Measurements from ENCODE around the gene GPR39.

The GPR39 gene

DNA sequence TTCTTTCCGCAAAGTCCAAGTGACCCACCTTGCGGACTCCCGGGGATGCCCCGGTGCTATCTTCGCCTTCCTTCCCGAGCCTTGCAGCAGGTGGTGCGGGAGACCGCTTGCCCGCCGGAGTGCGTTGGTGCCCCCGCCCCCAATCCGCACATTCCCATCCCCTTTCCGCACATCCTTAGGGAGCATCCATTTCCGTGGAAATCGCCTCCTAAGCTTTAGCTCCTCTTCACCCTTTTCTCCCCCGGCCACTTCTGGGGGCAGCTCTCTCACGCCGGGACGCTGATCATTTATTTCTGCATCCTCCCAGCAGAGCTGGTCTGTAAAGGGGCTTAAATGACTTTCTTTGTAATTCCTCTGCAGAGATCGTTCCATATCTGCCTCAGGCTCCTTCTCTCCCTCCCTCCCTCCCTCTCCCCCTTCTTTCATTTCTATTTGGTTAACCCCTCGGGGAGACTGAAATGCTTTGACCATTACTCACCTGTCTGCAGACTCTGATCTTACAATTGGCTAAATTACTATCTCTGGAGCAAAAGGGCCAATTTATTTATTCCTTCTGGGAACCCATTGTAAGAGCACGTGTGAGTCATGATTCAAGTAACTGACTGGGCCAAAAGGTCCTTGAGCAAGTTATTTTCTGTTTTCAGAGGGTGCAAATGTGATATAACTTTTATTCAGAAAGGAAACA is 254.7 kb downstream of the GPR39 start:
- DNase-seq (ENCODE audit: low read depth): peak; percentile 81

DNA sequence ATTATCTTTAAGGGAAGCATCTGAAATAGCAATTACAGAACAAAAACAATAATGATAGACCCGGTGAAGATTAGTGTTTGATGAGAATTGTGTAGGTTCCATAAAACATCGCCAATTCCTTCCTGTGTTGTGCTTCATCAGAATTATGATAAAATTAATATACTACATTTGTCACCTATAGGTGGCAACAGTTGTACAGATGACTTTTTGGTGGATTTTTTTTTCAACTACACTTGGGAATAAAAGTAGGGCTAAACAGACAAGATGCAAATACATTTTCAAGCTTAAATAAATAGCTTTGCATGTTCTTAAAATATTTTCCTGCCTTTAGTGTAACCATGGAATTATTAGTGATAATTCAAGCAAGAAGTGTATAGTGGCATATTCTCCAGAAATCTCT is 260.4 kb downstream of the GPR39 start:
- DNase-seq (ENCODE audit: low read depth): no peak

DNA sequence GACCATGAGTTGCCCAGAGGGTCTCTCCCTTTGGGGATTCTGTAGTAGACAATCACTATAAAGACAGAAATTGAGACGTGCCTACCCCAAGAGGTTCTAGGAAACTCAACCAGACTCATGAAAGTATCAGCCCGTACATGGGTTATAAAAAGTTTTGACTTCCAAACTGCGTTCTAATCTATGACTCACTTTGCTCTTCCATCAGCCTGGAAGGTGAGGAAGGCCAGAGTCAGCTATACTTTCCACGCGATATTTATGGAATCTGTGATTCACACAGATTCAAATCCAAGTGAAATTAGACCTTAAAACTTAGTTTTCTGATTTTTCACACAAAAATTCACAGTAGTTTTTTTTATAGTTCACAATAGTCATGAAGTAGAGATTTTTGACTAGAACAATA is 261.1 kb downstream of the GPR39 start:
- no peak for DNase-seq (ENCODE audit: low read depth)

DNA sequence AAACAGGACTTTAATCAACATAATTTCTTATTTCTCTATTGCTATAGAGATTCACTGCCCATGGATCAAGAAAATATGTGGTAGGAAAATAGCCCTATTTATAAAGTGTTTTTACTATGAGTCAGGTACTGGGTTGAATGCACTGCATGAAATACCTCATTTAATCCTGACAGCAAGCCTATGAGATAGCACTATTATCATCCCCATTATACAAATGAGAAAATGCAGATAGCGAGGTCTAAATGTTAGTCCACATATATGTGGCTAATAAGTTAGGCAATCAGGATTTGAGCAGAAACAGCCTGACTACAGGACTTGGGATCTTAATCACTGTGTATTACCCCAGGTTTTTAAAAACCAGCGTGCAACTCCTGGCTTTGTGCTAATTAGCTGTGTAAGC is 261.9 kb downstream of the GPR39 start:
- no peak for DNase-seq (ENCODE audit: low read depth)

DNA sequence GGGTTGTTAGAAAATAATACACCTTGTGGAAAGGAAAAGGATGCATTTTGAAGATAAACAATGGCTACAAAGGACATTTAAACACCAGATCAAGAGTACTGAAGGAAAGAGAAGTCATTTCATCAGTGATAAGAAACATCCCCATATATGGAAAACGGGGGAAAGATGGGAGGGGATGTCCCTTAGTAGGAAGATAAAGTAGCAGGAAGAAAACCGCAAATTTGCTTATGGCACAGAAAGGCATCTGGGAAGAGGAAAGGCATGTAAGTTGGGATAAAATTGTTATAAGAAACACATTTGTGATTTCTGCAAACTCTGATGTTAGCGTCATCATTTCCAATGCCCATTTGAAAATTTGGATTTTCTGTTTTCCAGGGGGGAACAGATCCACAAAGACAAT is 263.9 kb downstream of the GPR39 start:
- no peak for DNase-seq (ENCODE audit: low read depth)

DNA sequence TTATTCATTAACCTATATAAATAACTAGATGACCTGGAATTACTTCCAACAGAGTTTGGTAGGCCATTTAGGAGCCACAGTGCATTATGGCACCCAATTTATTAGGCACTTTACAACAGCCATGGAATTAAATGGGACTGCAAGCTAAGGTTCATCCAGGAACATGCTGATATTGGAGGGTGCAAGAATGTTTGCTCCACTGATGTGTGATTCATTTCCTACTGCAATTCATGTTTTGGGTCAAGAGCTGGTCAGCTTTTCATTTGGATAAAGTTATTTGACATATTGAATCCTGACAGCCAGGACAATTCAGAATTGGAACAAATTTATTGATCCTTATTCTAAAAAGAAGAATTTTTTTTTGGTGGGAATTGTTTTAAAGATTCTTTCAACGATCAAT is 265.2 kb downstream of the GPR39 start:
- no peak for DNase-seq (ENCODE audit: low read depth)

DNA sequence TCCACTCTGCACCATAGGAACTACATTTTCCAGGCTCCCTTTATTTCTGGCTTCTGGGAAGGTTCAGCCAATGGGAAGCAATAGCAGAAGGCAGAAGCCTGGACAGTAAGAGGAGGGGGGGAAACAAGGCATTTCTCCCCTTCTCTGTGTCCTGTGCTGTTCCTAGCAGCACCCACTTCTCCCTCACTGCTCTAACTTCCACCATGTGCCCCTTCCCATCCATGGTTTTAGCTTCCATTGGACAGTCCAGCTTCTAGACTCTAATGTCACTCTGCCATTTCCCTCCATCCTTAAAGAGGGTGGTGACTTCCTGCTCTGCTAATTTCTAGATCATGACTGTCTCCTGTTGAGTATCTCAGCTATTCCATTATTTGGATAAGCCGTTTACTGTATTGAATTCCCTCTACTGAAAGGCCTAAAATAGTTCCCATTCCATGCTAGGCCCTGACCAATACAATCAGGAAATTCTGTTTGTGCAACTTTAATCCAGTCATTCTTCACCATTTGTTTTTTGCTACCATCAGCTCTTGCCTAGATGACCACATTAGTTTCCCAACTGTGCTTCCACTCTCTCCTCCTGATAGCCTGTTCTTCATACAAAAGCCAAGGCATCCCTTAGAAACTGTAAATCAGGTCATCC is 274.2 kb downstream of the GPR39 start:
- no peak for DNase-seq (ENCODE audit: low read depth)

DNA sequence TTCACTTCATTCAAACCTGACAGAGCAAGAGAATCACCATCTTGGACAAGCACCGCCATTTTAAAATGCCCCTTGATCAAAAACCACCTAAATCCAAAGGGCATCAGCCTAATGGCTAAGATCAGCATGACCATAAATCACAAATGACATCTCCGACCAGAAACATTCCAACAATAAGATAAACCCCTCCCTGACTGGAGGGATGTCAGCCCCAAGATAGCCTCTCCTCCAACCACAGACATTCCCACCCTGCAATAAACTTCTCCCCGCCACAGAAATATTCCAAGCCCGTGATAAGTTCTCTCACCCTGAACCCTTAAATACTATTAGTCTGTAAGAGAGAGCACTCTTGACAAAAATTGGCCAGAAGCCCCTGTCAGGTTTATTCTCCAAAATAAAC is 275.0 kb downstream of the GPR39 start:
- DNase-seq (ENCODE audit: low read depth): no peak

DNA sequence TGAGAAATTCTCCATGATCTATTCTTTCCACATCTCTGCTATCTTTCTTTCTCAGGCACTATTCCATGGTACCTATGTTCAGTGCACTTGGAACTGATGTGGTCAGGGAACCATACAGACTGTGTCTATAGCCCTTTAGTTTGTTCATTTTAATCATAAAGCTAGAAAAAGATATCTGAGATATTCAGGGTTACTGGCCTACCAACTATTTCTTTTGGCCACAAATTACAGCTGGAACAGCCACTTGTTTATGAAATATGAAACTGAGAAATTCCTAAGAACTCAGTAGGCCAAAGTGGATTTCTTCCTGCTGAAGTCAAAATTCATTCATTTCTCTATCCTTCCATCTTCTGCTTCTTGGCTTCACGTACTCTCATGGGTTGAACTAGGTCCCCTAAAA is 276.2 kb downstream of the GPR39 start:
- DNase-seq (ENCODE audit: low read depth): no peak

All from non-pigmented ciliary epithelial cell (primary cell).